Activated T-cell treated with anti-CD3 and anti-CD28 coated beads, Interleukin-2, amount 50 U/mL, for 4 hours (primary cell): Measurements from ENCODE around the gene UGCG. TPM values are rescaled to one million over a fixed set of nuclear protein-coding genes. Genes with fewer than 3 reads are reported as not detected.

ENCODE experiments used
- ATAC-seq, 2 donors: fragments of 200-7000 bp; cut with Tn5 transposase; one replicate each; pipeline ENCODE4 v1.10.0; 2021
- DNase-seq: peaks from one replicate; pipeline ENCODE4 v3.0.0-alpha.2; 2020
- H3K27me3 Mint-ChIP-seq: one replicate; pipeline ENCODE4 v1.8.0; 2021; ENCODE audit warnings: low read depth, mixed read lengths
- H3K36me3 Mint-ChIP-seq: one replicate; pipeline ENCODE4 v1.8.0; 2022; ENCODE audit warnings: mixed read lengths; ENCODE audit not compliant: insufficient read depth
- H3K4me1 Mint-ChIP-seq: one replicate; pipeline ENCODE4 v1.8.0; 2021; ENCODE audit warnings: low read depth, mixed read lengths
- H3K4me3 Mint-ChIP-seq: one replicate; pipeline ENCODE4 v1.8.0; 2021; ENCODE audit warnings: mild to moderate bottlenecking, moderate library complexity, mixed read lengths
- H3K9me3 Mint-ChIP-seq: one replicate; pipeline ENCODE4 v1.8.0; 2021; ENCODE audit warnings: mixed read lengths
- total RNA-seq, 3 donors: library from RNA; stranded (reverse); gene quantifications; one replicate each; pipeline ENCODE4 v1.2.1, GENCODE V29; 2021

The UGCG gene
- total RNA-seq, 3 donors from 2014 or later: 34.1 to 43.3 (median 40.9) TPM

- Mint-ChIP-seq H3K4me1 (peaks cover 21% of the 10 kb centered on the region), H3K27me3 (no peaks in the 10 kb centered on the region), H3K9me3 (no peaks in the 10 kb centered on the region), H3K36me3 (no peaks in the 10 kb centered on the region), H3K4me3 (no peak overlapping the region)
- no peak for ATAC-seq
- DNase-seq: no peak
Measured at GRCh38 chr9:111961009-111961408, 64.4 kb downstream of the UGCG start.

- Mint-ChIP-seq H3K4me1 (peaks cover 21% of the 10 kb centered on the region), H3K9me3 (no peaks in the 10 kb centered on the region), H3K4me3 (no peak overlapping the region), H3K36me3 (no peaks in the 10 kb centered on the region), H3K27me3 (no peaks in the 10 kb centered on the region)
- ATAC-seq (no peak), DNase-seq (no peak)
Measured at GRCh38 chr9:111961575-111961974, 65.0 kb downstream of the UGCG start.

GRCh38 chr9:111962021-111962420 lies 65.4 kb downstream of the UGCG start:
- no peak for ATAC-seq
- no peaks in the 10 kb centered on the region for H3K36me3 Mint-ChIP-seq
- H3K9me3 Mint-ChIP-seq: no peaks in the 10 kb centered on the region
- H3K4me3 Mint-ChIP-seq: no peak overlapping the region
- no peak for DNase-seq
- H3K4me1 Mint-ChIP-seq: peaks cover 21% of the 10 kb centered on the region
- H3K27me3 Mint-ChIP-seq: no peaks in the 10 kb centered on the region

- Mint-ChIP-seq H3K4me1 (peaks cover 5% of the 10 kb centered on the region), H3K4me3 (no peak overlapping the region)
- no peak for ATAC-seq
Measured at GRCh38 chr9:111963995-111964394, 67.4 kb downstream of the UGCG start.

GRCh38 chr9:111965566-111966019 lies 69.0 kb downstream of the UGCG start:
- Mint-ChIP-seq H3K36me3 (no peaks in the 10 kb centered on the region), H3K9me3 (no peaks in the 10 kb centered on the region), H3K4me3 (no peak overlapping the region), H3K27me3 (no peaks in the 10 kb centered on the region), H3K4me1 (peaks cover 4% of the 10 kb centered on the region)
- ATAC-seq: peak; percentile 87 to 90
- no peak for DNase-seq

More at GRCh38 chr9:111963995-111964394, 67.4 kb downstream of the UGCG start:
- Mint-ChIP-seq H3K9me3 (no peaks in the 10 kb centered on the region), H3K27me3 (no peaks in the 10 kb centered on the region), H3K36me3 (no peaks in the 10 kb centered on the region)
- DNase-seq: no peak

GRCh38 chr9:111966124-111966723 lies 69.6 kb downstream of the UGCG start:
- H3K27me3 Mint-ChIP-seq: no peaks in the 10 kb centered on the region
- H3K4me3 Mint-ChIP-seq: no peak overlapping the region
- H3K9me3 Mint-ChIP-seq: no peaks in the 10 kb centered on the region
- no peaks in the 10 kb centered on the region for H3K36me3 Mint-ChIP-seq
- ATAC-seq (no peak), DNase-seq (no peak)
- H3K4me1 Mint-ChIP-seq: peaks cover 4% of the 10 kb centered on the region

- Mint-ChIP-seq H3K36me3 (no peaks in the 10 kb centered on the region), H3K9me3 (no peaks in the 10 kb centered on the region), H3K27me3 (no peaks in the 10 kb centered on the region), H3K4me3 (no peak overlapping the region), H3K4me1 (peaks cover 4% of the 10 kb centered on the region)
- no peak for ATAC-seq
- DNase-seq: no peak
Measured at GRCh38 chr9:111966861-111967291, 70.3 kb downstream of the UGCG start.

- H3K9me3 Mint-ChIP-seq: no peaks in the 10 kb centered on the region
- no peak for DNase-seq
- no peak for ATAC-seq
- H3K36me3 Mint-ChIP-seq: no peaks in the 10 kb centered on the region
- no peaks in the 10 kb centered on the region for H3K27me3 Mint-ChIP-seq
- H3K4me1 Mint-ChIP-seq: peaks cover 4% of the 10 kb centered on the region
- no peak overlapping the region for H3K4me3 Mint-ChIP-seq
Measured at GRCh38 chr9:111967621-111968020, 71.0 kb downstream of the UGCG start.

- ATAC-seq: no peak
- peaks cover 4% of the 10 kb centered on the region for H3K4me1 Mint-ChIP-seq
- DNase-seq: no peak
- H3K4me3 Mint-ChIP-seq: no peak overlapping the region
- no peaks in the 10 kb centered on the region for H3K36me3 Mint-ChIP-seq
- no peaks in the 10 kb centered on the region for H3K27me3 Mint-ChIP-seq
- no peaks in the 10 kb centered on the region for H3K9me3 Mint-ChIP-seq
Measured at GRCh38 chr9:111969061-111969460, 72.4 kb downstream of the UGCG start.

GRCh38 chr9:111969622-111970021 lies 73.0 kb downstream of the UGCG start:
- no peaks in the 10 kb centered on the region for H3K9me3 Mint-ChIP-seq
- no peaks in the 10 kb centered on the region for H3K36me3 Mint-ChIP-seq
- H3K4me1 Mint-ChIP-seq: peaks cover 4% of the 10 kb centered on the region

GRCh38 chr9:111970827-111971226 lies 74.2 kb downstream of the UGCG start:
- Mint-ChIP-seq H3K27me3 (no peaks in the 10 kb centered on the region), H3K9me3 (no peaks in the 10 kb centered on the region), H3K36me3 (no peaks in the 10 kb centered on the region), H3K4me1 (peaks cover 4% of the 10 kb centered on the region), H3K4me3 (no peak overlapping the region)
- ATAC-seq (no peak), DNase-seq (no peak)

More at GRCh38 chr9:111969622-111970021, 73.0 kb downstream of the UGCG start:
- no peak overlapping the region for H3K4me3 Mint-ChIP-seq
- no peaks in the 10 kb centered on the region for H3K27me3 Mint-ChIP-seq
- DNase-seq (no peak), ATAC-seq (no peak)

GRCh38 chr9:111974092-111974681 lies 77.6 kb downstream of the UGCG start:
- Mint-ChIP-seq H3K4me3 (no peak overlapping the region), H3K4me1 (peaks cover 4% of the 10 kb centered on the region), H3K27me3 (no peaks in the 10 kb centered on the region), H3K9me3 (no peaks in the 10 kb centered on the region), H3K36me3 (no peaks in the 10 kb centered on the region)
- ATAC-seq (no peak), DNase-seq (no peak)

- no peak overlapping the region for H3K4me3 Mint-ChIP-seq
- DNase-seq (peak; percentile 7), ATAC-seq (peak in 1 of 2 donors; percentile 51)
Measured at GRCh38 chr9:111975709-111976108, 79.1 kb downstream of the UGCG start.

GRCh38 chr9:111978616-111979015 lies 82.0 kb downstream of the UGCG start:
- no peaks in the 10 kb centered on the region for H3K9me3 Mint-ChIP-seq
- DNase-seq: no peak
- H3K27me3 Mint-ChIP-seq: no peaks in the 10 kb centered on the region
- H3K4me3 Mint-ChIP-seq: no peak overlapping the region
- ATAC-seq: no peak
- H3K36me3 Mint-ChIP-seq: no peaks in the 10 kb centered on the region
- peaks cover 11% of the 10 kb centered on the region for H3K4me1 Mint-ChIP-seq

More at GRCh38 chr9:111975709-111976108, 79.1 kb downstream of the UGCG start:
- Mint-ChIP-seq H3K9me3 (no peaks in the 10 kb centered on the region), H3K27me3 (no peaks in the 10 kb centered on the region), H3K4me1 (peaks cover 4% of the 10 kb centered on the region), H3K36me3 (no peaks in the 10 kb centered on the region)

- Mint-ChIP-seq H3K4me1 (peaks cover 17% of the 10 kb centered on the region), H3K4me3 (no peak overlapping the region), H3K9me3 (no peaks in the 10 kb centered on the region), H3K27me3 (no peaks in the 10 kb centered on the region), H3K36me3 (no peaks in the 10 kb centered on the region)
- ATAC-seq (peak in 1 of 2 donors; percentile 23), DNase-seq (no peak)
Measured at GRCh38 chr9:111979561-111979960, 82.9 kb downstream of the UGCG start.
